ENCODE results near the gene PPP2R2D.

PPP2R2D gene

DNA sequence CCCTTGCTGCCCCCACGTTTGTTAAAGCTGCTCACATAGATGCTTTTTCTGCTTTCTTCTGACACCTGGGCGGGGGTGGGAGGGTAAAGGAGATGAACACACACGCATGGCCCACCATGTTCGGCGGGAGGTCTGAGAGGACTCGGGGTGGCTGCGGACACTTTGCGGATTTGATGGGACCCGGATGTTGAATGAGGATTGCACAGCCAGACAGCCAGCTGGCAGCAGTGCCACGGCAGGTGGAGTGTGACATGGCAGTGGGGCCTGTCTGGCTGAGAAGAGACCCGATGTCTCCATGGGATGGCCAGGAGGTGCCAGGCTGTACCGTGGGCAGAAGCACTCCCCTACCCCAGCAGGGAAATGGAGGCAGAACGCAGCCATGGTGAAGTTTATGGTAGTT, 31.2 kb downstream of the PPP2R2D start:
- TF ChIP-seq, protein P1, sequence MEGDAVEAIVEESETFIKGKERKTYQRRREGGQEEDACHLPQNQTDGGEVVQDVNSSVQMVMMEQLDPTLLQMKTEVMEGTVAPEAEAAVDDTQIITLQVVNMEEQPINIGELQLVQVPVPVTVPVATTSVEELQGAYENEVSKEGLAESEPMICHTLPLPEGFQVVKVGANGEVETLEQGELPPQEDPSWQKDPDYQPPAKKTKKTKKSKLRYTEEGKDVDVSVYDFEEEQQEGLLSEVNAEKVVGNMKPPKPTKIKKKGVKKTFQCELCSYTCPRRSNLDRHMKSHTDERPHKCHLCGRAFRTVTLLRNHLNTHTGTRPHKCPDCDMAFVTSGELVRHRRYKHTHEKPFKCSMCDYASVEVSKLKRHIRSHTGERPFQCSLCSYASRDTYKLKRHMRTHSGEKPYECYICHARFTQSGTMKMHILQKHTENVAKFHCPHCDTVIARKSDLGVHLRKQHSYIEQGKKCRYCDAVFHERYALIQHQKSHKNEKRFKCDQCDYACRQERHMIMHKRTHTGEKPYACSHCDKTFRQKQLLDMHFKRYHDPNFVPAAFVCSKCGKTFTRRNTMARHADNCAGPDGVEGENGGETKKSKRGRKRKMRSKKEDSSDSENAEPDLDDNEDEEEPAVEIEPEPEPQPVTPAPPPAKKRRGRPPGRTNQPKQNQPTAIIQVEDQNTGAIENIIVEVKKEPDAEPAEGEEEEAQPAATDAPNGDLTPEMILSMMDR (IDR thresholded peaks at IDR 0.05), result no peak
- Histone ChIP-seq H3K27me3 (ENCODE audit: control insufficient read depth, insufficient read depth, low read length) (no peaks in the 10 kb centered on the region), H3K27ac (no peak overlapping the region), H3K79me2 (peaks cover 53% of the 10 kb centered on the region), H3K9me3 (ENCODE audit: control insufficient read depth, low read length) (no peaks in the 10 kb centered on the region), H3K4me3 (ENCODE audit: low read depth, low read length) (no peak overlapping the region), H3K9ac (no peak overlapping the region), H3K36me3 (ENCODE audit: control insufficient read depth, insufficient read depth, low read length) (no peaks in the 10 kb centered on the region), H2AFZ (no peak overlapping the region), H3K4me1 (peaks cover 12% of the 10 kb centered on the region), H3K4me2 (ENCODE audit: low read length) (no peak overlapping the region)

DNA sequence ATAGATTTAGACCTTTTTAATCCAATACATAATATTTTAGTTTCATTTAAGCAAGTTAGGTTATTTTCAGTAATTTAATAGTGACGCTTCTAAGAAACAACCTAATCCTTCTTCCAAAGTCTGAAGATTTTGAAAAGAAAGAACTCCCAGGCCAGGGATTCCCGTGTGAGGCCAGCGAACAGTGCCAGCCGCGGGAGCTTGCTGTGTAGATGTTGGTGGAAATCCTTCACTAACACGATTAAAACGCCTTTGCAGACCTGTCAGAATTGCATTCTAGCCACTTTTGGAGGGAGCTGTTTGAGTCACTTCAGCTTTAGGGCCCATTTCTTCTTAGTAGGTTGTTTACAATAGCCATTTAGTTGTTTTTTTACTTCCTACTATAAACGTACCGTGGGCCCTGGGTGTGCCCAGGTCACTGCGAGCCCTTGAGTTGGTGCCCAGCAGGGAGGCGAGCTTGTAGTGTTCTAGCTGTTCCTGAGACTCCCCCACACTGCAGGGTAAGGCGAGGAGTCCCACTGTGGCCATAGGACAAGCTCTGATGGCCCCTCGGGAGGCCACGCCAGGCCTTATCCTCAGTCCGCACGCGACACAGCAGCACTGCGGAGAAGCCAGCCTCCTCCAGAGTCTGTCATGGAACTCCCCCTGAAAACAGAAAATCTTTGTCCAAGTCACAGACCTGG, 32.3 kb downstream of the PPP2R2D start:
- TF ChIP-seq, protein P1 (IDR thresholded peaks at IDR 0.05), result no peak
- H3K79me2 ChIP-seq, result peaks cover 42% of the 10 kb centered on the region
- H3K4me1 ChIP-seq, result peaks cover 12% of the 10 kb centered on the region
- no peak overlapping the region for H3K4me2 ChIP-seq (ENCODE audit: low read length)
- H3K9ac ChIP-seq, result no peak overlapping the region
- H3K4me3 ChIP-seq (ENCODE audit: low read depth, low read length), result no peak overlapping the region
- no peaks in the 10 kb centered on the region for H3K27me3 ChIP-seq (ENCODE audit: control insufficient read depth, insufficient read depth, low read length)
- H2AFZ ChIP-seq, result no peak overlapping the region
- H3K36me3 ChIP-seq (ENCODE audit: control insufficient read depth, insufficient read depth, low read length), result no peaks in the 10 kb centered on the region
- no peaks in the 10 kb centered on the region for H3K9me3 ChIP-seq (ENCODE audit: control insufficient read depth, low read length)
- H3K27ac ChIP-seq, result no peak overlapping the region

DNA sequence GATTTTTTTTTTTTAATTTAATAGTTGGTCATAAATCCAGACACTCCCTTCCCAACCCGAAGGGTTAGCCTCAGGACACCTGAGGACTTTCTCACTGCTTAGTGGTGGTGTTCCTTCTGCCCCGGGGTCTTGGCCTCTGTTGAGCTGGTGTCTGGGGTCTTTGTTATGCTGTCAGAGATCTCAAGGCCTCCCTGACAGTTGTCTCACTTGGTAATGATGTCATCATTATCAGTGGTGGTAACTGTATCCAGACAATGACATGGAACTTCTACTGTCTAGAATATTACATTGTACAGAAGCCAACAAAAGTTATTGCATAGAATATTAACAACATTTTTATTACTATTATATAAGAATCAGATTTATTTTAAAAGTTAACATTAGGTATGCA, 32.9 kb downstream of the PPP2R2D start:
- Histone ChIP-seq H3K27ac (no peak overlapping the region), H3K9me3 (ENCODE audit: control insufficient read depth, low read length) (no peaks in the 10 kb centered on the region), H3K79me2 (peaks cover 41% of the 10 kb centered on the region), H3K4me2 (ENCODE audit: low read length) (no peak overlapping the region), H3K36me3 (ENCODE audit: control insufficient read depth, insufficient read depth, low read length) (no peaks in the 10 kb centered on the region), H3K9ac (no peak overlapping the region), H3K4me1 (peaks cover 12% of the 10 kb centered on the region), H3K27me3 (ENCODE audit: control insufficient read depth, insufficient read depth, low read length) (no peaks in the 10 kb centered on the region), H2AFZ (no peak overlapping the region), H3K4me3 (ENCODE audit: low read depth, low read length) (no peak overlapping the region)
- TF ChIP-seq, protein P1 (IDR thresholded peaks at IDR 0.05), result no peak

DNA sequence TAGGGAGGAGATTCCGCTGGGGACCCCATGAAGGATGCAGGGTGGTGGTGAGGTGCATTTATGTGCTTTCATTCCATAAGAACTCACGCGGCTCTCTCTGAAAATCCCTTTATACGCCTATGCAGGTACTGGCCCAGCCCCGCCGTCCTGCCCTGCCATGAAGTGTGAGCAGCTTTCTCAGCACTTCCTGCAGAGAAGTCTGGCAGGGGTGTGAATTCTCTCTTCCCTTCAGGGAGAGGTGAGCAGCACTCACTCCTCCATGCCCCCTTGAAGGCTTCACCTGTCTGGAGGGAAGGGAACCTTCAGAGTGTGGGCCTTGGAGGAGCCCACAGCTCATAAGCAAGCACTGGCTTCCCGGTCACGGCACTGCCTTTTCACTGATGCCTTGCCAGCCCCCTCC, 34.0 kb downstream of the PPP2R2D start:
- Histone ChIP-seq H3K9me3 (ENCODE audit: control insufficient read depth, low read length) (no peaks in the 10 kb centered on the region), H3K27me3 (ENCODE audit: control insufficient read depth, insufficient read depth, low read length) (no peaks in the 10 kb centered on the region)
- TF ChIP-seq, protein P1 (IDR thresholded peaks at IDR 0.05), result no peak

DNA sequence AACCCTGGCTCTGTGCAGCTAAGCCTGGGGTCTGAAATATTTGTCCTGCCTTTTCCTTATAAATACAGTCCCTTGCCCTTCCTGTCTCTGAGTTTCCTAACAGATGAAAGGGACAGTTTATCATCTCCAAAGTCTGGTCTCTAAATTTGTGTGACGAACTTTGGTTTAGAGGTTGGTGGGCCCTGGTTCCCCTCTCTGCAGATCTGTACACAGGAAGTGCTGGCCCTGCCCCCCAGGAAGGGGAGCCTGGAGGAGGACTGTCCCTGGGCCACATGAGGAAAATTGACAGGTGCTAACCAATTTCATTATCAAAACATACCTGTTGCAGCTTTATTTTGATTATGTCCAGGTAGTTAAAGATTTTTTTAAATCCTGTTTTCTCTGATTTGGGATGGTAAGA, 34.5 kb downstream of the PPP2R2D start:
- H3K9ac ChIP-seq, result no peak overlapping the region
- H3K79me2 ChIP-seq, result peaks cover 26% of the 10 kb centered on the region
- H3K9me3 ChIP-seq (ENCODE audit: control insufficient read depth, low read length), result no peaks in the 10 kb centered on the region
- H2AFZ ChIP-seq, result no peak overlapping the region
- no peaks in the 10 kb centered on the region for H3K36me3 ChIP-seq (ENCODE audit: control insufficient read depth, insufficient read depth, low read length)
- no peak overlapping the region for H3K27ac ChIP-seq
- no peaks in the 10 kb centered on the region for H3K27me3 ChIP-seq (ENCODE audit: control insufficient read depth, insufficient read depth, low read length)
- H3K4me1 ChIP-seq, result peaks cover 12% of the 10 kb centered on the region
- no peak overlapping the region for H3K4me2 ChIP-seq (ENCODE audit: low read length)
- no peak overlapping the region for H3K4me3 ChIP-seq (ENCODE audit: low read depth, low read length)
- TF ChIP-seq, protein P1 (IDR thresholded peaks at IDR 0.05), result no peak

More for the DNA sequence above, 34.0 kb downstream of the PPP2R2D start:
- H3K9ac ChIP-seq, result no peak overlapping the region
- H3K4me2 ChIP-seq (ENCODE audit: low read length), result no peak overlapping the region
- peaks cover 12% of the 10 kb centered on the region for H3K4me1 ChIP-seq
- H2AFZ ChIP-seq, result no peak overlapping the region
- no peaks in the 10 kb centered on the region for H3K36me3 ChIP-seq (ENCODE audit: control insufficient read depth, insufficient read depth, low read length)
- H3K27ac ChIP-seq, result no peak overlapping the region
- H3K79me2 ChIP-seq, result peaks cover 31% of the 10 kb centered on the region
- H3K4me3 ChIP-seq (ENCODE audit: low read depth, low read length), result no peak overlapping the region

Data from parathyroid adenoma (tissue), 2 donors.